Measurements from ENCODE around the gene LCP1. TPM values are rescaled to one million over a fixed set of nuclear protein-coding genes. Genes with fewer than 3 reads are reported as not detected.

Gene LCP1
- total RNA-seq, 1 experiment from 2014 or later = 54.6 TPM

- H3K4me3 Mint-ChIP-seq (ENCODE audit: low read depth, unreplicated experiment) = no peak overlapping the region
- no peak overlapping the region for H3K27ac Mint-ChIP-seq (ENCODE audit: unreplicated experiment)
- intact Hi-C loops (cut with micrococcal nuclease; ENCODE audit: unreplicated experiment) = loop anchor here (5.0 kb wide), 1 partner anchor 77 kb away; the partner anchor contains the start of gene ZC3H13
- no peaks in the 10 kb centered on the region for H3K9me3 Mint-ChIP-seq (ENCODE audit: low read depth, unreplicated experiment)
- TF ChIP-seq CTCF (IDR thresholded peaks at IDR 0.05; ENCODE audit: unreplicated experiment) = no peak
- H3K4me1 Mint-ChIP-seq (ENCODE audit: low read depth, unreplicated experiment) = no peaks in the 10 kb centered on the region
- CTCF ChIA-PET = no interaction called here
- H3K36me3 Mint-ChIP-seq (ENCODE audit: insufficient read depth, unreplicated experiment) = peaks cover 8% of the 10 kb centered on the region
- DNase-seq = no peak
- BruUV-seq (replicated peaks) = no TSS peak
- no peaks in the 10 kb centered on the region for H3K27me3 Mint-ChIP-seq (ENCODE audit: unreplicated experiment)
Observed at GRCh38 chr13:46129124-46129523, 52.9 kb downstream of the LCP1 start.

GRCh38 chr13:46127358-46128023, 54.5 kb downstream of the LCP1 start:
- no peaks in the 10 kb centered on the region for H3K4me1 Mint-ChIP-seq (ENCODE audit: low read depth, unreplicated experiment)
- H3K4me3 Mint-ChIP-seq (ENCODE audit: low read depth, unreplicated experiment) = no peak overlapping the region
- peaks cover 10% of the 10 kb centered on the region for H3K36me3 Mint-ChIP-seq (ENCODE audit: insufficient read depth, unreplicated experiment)
- BruUV-seq (replicated peaks) = no TSS peak
- no peaks in the 10 kb centered on the region for H3K27me3 Mint-ChIP-seq (ENCODE audit: unreplicated experiment)
- DNase-seq = no peak
- TF ChIP-seq CTCF (IDR thresholded peaks at IDR 0.05; ENCODE audit: unreplicated experiment) = no peak
- H3K9me3 Mint-ChIP-seq (ENCODE audit: low read depth, unreplicated experiment) = no peaks in the 10 kb centered on the region
- CTCF ChIA-PET = interaction anchor here (1.6 kb wide), 1 partner anchor 320 kb away, joined by 14 read pairs; no protein-coding TSS in a partner anchor
- H3K27ac Mint-ChIP-seq (ENCODE audit: unreplicated experiment) = no peak overlapping the region
- intact Hi-C loops (cut with micrococcal nuclease; ENCODE audit: unreplicated experiment) = loop anchor here (5.0 kb wide), 1 partner anchor 75 kb away; the partner anchor contains the start of gene ZC3H13

- H3K36me3 Mint-ChIP-seq (ENCODE audit: insufficient read depth, unreplicated experiment) = peaks cover 9% of the 10 kb centered on the region
- H3K9me3 Mint-ChIP-seq (ENCODE audit: low read depth, unreplicated experiment) = no peaks in the 10 kb centered on the region
- peak; percentile 70 for TF ChIP-seq CTCF (IDR thresholded peaks at IDR 0.05; ENCODE audit: unreplicated experiment)
- no TSS peak for BruUV-seq (replicated peaks)
- CTCF ChIA-PET = interaction anchor here (0.6 to 1.6 kb wide), 4 partner anchors 69 to 319 kb away, joined by 3 to 14 read pairs (median 4); partner anchors contain the start of gene ZC3H13
- no peak overlapping the region for H3K4me3 Mint-ChIP-seq (ENCODE audit: low read depth, unreplicated experiment)
- peaks cover 5% of the 10 kb centered on the region for H3K4me1 Mint-ChIP-seq (ENCODE audit: low read depth, unreplicated experiment)
- H3K27me3 Mint-ChIP-seq (ENCODE audit: unreplicated experiment) = no peaks in the 10 kb centered on the region
- H3K27ac Mint-ChIP-seq (ENCODE audit: unreplicated experiment) = no peak overlapping the region
- intact Hi-C loops (cut with micrococcal nuclease; ENCODE audit: unreplicated experiment) = loop anchor here (1.0 to 5.0 kb wide), 2 partner anchors 74 to 319 kb away; partner anchors contain the start of gene ZC3H13
- peak; percentile 61 for DNase-seq
Observed at GRCh38 chr13:46126552-46127357, 55.2 kb downstream of the LCP1 start.

- TSS peak; percentile 71 for BruUV-seq (replicated peaks)
- intact Hi-C loops (cut with micrococcal nuclease; ENCODE audit: unreplicated experiment) = loop anchor here (1.0 to 5.0 kb wide), 2 partner anchors 74 to 319 kb away; partner anchors contain the start of gene ZC3H13
Observed at GRCh38 chr13:46126056-46126455, 55.9 kb downstream of the LCP1 start.

More at GRCh38 chr13:46126056-46126455, 55.9 kb downstream of the LCP1 start:
- H3K4me1 Mint-ChIP-seq (ENCODE audit: low read depth, unreplicated experiment) = peaks cover 10% of the 10 kb centered on the region
- H3K27me3 Mint-ChIP-seq (ENCODE audit: unreplicated experiment) = no peaks in the 10 kb centered on the region
- CTCF ChIA-PET = interaction anchor here (0.6 to 1.6 kb wide), 4 partner anchors 69 to 319 kb away, joined by 3 to 14 read pairs (median 4); partner anchors contain the start of gene ZC3H13
- no peaks in the 10 kb centered on the region for H3K9me3 Mint-ChIP-seq (ENCODE audit: low read depth, unreplicated experiment)
- H3K36me3 Mint-ChIP-seq (ENCODE audit: insufficient read depth, unreplicated experiment) = peaks cover 5% of the 10 kb centered on the region
- H3K4me3 Mint-ChIP-seq (ENCODE audit: low read depth, unreplicated experiment) = no peak overlapping the region
- no peak overlapping the region for H3K27ac Mint-ChIP-seq (ENCODE audit: unreplicated experiment)
- no peak for TF ChIP-seq CTCF (IDR thresholded peaks at IDR 0.05; ENCODE audit: unreplicated experiment)
- no peak for DNase-seq
